ENCODE data around the gene PLEK2.

DNA sequence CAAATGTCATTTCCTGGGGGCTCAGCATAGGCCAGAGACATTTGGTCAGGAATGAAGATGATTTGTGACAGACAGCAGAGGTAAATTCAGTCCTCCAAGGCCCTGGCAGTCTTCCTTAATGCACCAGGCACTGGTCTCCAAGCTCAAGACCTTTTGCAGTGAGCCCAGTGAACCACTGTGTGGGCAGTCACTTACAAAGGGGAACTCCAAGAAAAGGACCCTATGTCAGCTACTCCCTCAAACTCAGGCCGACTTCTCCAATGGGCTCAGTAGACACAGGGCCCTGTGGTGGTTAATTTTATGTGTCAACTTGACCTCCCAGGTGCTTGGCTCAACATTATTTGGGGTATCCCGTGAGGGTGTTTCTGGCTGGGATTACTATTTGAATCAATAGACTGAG, 29.3 kb upstream of the PLEK2 start:
- TF ChIP-seq, protein P1, sequence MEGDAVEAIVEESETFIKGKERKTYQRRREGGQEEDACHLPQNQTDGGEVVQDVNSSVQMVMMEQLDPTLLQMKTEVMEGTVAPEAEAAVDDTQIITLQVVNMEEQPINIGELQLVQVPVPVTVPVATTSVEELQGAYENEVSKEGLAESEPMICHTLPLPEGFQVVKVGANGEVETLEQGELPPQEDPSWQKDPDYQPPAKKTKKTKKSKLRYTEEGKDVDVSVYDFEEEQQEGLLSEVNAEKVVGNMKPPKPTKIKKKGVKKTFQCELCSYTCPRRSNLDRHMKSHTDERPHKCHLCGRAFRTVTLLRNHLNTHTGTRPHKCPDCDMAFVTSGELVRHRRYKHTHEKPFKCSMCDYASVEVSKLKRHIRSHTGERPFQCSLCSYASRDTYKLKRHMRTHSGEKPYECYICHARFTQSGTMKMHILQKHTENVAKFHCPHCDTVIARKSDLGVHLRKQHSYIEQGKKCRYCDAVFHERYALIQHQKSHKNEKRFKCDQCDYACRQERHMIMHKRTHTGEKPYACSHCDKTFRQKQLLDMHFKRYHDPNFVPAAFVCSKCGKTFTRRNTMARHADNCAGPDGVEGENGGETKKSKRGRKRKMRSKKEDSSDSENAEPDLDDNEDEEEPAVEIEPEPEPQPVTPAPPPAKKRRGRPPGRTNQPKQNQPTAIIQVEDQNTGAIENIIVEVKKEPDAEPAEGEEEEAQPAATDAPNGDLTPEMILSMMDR (IDR thresholded peaks at IDR 0.05): no peak
- TF ChIP-seq ZFX (IDR thresholded peaks at IDR 0.05; ENCODE audit: borderline replicate concordance): no peak

All from 22Rv1 (cell line).